ENCODE data around the gene ZBTB20.

- no peak for TF ChIP-seq EZH2phosphoT487 (IDR thresholded peaks at IDR 0.05; ENCODE audit: low read length)
- TF ChIP-seq CTCF (IDR thresholded peaks at IDR 0.05; ENCODE audit: low read length) = no peak
- no peak for TF ChIP-seq EZH2 (optimal IDR thresholded peaks at IDR 0.05; ENCODE audit: low read depth, low read length)
Measured at GRCh38 chr3:114496874-114497273, 650.2 kb downstream of the ZBTB20 start.

All from MM.1S (cell line).